H7 (cell line): ENCODE measurements around the gene ZNF282. TPM values are rescaled to one million over a fixed set of nuclear protein-coding genes. Genes with fewer than 3 reads are reported as not detected.
"Not testable (repeated sequence)": the region's sequence is repeated elsewhere in the genome, so short reads cannot be mapped to it uniquely, and the experiment has no call there.

Experiments
- DNase-seq: peaks from one replicate; pipeline ENCODE4 v3.0.0; 2012
- H3K27me3 ChIP-seq: 2 replicates; pipeline ENCODE4 v1.6.0; 2011; ENCODE audit warnings: mild to moderate bottlenecking, low read length; ENCODE audit not compliant: control insufficient read depth, insufficient read depth
- H3K36me3 ChIP-seq: replicated peaks from 2 replicates; pipeline ENCODE4 v1.5.1; 2011; ENCODE audit warnings: low read length; ENCODE audit not compliant: control insufficient read depth, insufficient read depth
- H3K4me3 ChIP-seq: 2 replicates; pipeline ENCODE4 v1.5.1; 2011; ENCODE audit warnings: low read depth, mild to moderate bottlenecking, control low read depth, low read length, moderate library complexity; ENCODE audit not compliant: insufficient read depth
- total RNA-seq: library from RNA; depleted of rRNA; stranded (reverse); fragments of >200 nt; shearing (Covaris generic); gene quantifications from 2 replicates; pipeline ENCODE4 v1.2.3, GENCODE V29; 2014

ZNF282 gene
- total RNA-seq, 1 experiment from 2014 or later: 32.8 TPM

DNA sequence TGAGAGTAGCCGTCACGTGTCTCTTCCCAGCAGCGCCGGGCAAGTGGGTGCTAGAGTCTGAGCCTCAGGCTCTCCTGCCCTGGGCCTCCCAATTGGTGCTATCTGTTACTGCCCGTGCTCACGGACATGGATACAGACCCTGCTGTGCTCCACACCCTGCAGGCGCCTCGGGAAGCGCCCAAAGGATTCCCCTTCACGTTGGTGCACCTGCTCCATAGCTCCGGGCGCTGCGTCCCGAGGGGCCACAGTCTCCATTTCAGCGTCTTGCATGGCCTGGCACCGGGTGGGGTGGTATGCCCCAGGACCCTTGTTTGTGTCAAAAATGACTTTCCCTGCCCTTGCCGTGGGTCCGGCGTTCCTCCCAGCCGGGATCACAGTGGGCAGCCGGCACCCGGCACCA is 30.3 kb downstream of the ZNF282 start:
- no peak for DNase-seq
- Histone ChIP-seq H3K4me3 (no peak overlapping the region), H3K27me3 (no peaks in the 10 kb centered on the region), H3K36me3 (peaks cover 9% of the 10 kb centered on the region; the same call in 1 of the 2 replicates)

- H3K36me3 ChIP-seq, DNase-seq, H3K4me3 ChIP-seq, H3K27me3 ChIP-seq: not testable (repeated sequence)
Measured at GRCh38 chr7:149226366-149226765, 31.0 kb downstream of the ZNF282 start.

GRCh38 chr7:149226840-149227494 is 31.6 kb downstream of the ZNF282 start:
- no peak overlapping the region for H3K4me3 ChIP-seq
- no peaks in the 10 kb centered on the region for H3K27me3 ChIP-seq
- H3K36me3 ChIP-seq: peaks cover 3% of the 10 kb centered on the region; the same call in 1 of the 2 replicates
- DNase-seq: no peak

DNA sequence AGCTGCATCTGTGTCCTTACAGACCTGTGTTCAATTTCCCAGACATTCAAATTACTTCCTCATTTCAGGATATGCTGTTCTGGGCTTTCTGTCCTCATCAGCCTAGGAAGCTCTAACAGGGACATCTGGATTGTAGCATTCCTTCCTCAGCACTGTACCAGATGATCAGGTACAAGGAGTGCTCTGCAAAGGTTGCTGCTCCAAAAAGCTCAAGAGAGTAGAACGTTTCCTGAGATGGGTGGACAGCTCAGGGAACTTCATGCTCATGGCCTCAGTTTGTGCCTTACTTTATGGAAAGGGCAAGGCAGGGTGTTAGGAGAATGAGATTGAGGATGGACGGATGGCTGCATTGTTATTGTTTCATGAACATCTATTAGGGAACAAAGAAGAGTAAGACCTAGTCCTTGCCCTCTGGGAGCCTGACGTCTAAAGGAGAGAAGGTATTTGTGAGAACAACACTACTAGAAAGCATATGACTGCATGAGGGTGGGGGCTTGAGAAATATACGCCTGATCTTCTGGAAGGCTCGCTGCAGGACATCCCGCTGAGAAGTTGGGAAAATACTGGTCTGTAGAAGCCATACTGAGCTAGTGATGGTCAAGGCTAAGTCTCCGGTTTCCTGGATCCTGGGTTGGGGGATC is 33.6 kb downstream of the ZNF282 start:
- no peak overlapping the region for H3K4me3 ChIP-seq
- peaks cover 1% of the 10 kb centered on the region; the same call in 1 of the 2 replicates for H3K36me3 ChIP-seq
- H3K27me3 ChIP-seq: no peaks in the 10 kb centered on the region
- DNase-seq: no peak

- Histone ChIP-seq H3K27me3 (no peaks in the 10 kb centered on the region), H3K36me3 (no peaks in the 10 kb centered on the region), H3K4me3 (no peak overlapping the region)
- no peak for DNase-seq
Measured at GRCh38 chr7:149229526-149229925, 34.2 kb downstream of the ZNF282 start.

- H3K4me3 ChIP-seq: no peak overlapping the region
- H3K36me3 ChIP-seq: no peaks in the 10 kb centered on the region
- DNase-seq: no peak
- no peaks in the 10 kb centered on the region for H3K27me3 ChIP-seq
Measured at GRCh38 chr7:149232362-149232761, 37.0 kb downstream of the ZNF282 start.

DNA sequence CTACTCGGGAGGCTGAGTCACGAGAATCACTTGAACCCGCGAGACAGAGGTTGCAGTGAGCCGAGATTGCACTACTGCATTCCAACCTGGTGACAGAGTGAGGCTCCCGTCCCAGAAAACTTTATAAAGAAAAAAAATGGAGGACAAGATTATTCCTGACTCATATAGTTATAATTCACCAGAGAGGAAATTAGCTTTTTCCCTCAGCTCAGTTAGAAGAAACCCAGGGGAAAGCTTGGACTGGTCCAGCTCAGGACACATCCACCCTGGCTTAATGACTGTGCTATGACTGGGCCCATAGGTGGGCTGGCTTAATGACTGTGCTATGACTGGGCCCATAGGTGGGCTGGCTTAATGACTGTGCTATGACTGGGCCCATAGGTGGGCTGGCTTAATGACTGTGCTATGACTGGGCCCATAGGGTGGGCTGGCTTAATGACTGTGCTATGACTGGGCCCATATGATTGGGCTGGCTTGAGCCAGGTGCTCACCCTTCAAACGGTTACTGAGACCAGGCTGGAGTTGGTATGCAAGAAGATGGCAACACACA is 38.4 kb downstream of the ZNF282 start:
- H3K36me3 ChIP-seq, DNase-seq, H3K27me3 ChIP-seq, H3K4me3 ChIP-seq: not testable (repeated sequence)

GRCh38 chr7:149237502-149237901 is 42.2 kb downstream of the ZNF282 start:
- H3K27me3 ChIP-seq: 0 out of 2 replicates have a peak, but pooled peaks cover 1% of the 10 kb centered on the region
- no peak for DNase-seq
- no peak overlapping the region for H3K4me3 ChIP-seq
- H3K36me3 ChIP-seq: no peaks in the 10 kb centered on the region; the same call in 1 of the 2 replicates

GRCh38 chr7:149238051-149238450 is 42.7 kb downstream of the ZNF282 start:
- Histone ChIP-seq H3K4me3 (no peak overlapping the region), H3K27me3 (0 out of 2 replicates have a peak, but pooled peaks cover 1% of the 10 kb centered on the region), H3K36me3 (no peaks in the 10 kb centered on the region; the same call in 1 of the 2 replicates)
- no peak for DNase-seq

GRCh38 chr7:149239345-149240143 is 44.2 kb downstream of the ZNF282 start, which contains the start of gene ZNF212:
Gene ZNF212, plus strand, starts transcription at chr7:149239651. Its CDS starts 128 bp downstream, at chr7:149239779.
- DNase-seq: peak; percentile 98
- H3K4me3 ChIP-seq: peak within 1 kb of the TSS; percentile 92
- H3K27me3 ChIP-seq: 0 out of 2 replicates have a peak, but pooled peaks cover 1% of the 10 kb centered on the region
- H3K36me3 ChIP-seq: no peaks in the 10 kb centered on the region; the same call in 1 of the 2 replicates

- no peak for DNase-seq
- no peaks in the 10 kb centered on the region; the same call in 1 of the 2 replicates for H3K36me3 ChIP-seq
- H3K27me3 ChIP-seq: 0 out of 2 replicates have a peak, but pooled peaks cover 1% of the 10 kb centered on the region
- H3K4me3 ChIP-seq: peak overlapping the region; percentile 92
Measured at GRCh38 chr7:149240637-149241036, 45.3 kb downstream of the ZNF282 start.

GRCh38 chr7:149241696-149242095 is 46.4 kb downstream of the ZNF282 start:
- Histone ChIP-seq H3K4me3 (no peak overlapping the region), H3K36me3 (no peaks in the 10 kb centered on the region; the same call in 1 of the 2 replicates), H3K27me3 (0 out of 2 replicates have a peak, but pooled peaks cover 1% of the 10 kb centered on the region)
- no peak for DNase-seq

- no peak overlapping the region for H3K4me3 ChIP-seq
- no peaks in the 10 kb centered on the region; the same call in 1 of the 2 replicates for H3K36me3 ChIP-seq
- no peak for DNase-seq
- H3K27me3 ChIP-seq: no peaks in the 10 kb centered on the region
Measured at GRCh38 chr7:149245244-149245643, 49.9 kb downstream of the ZNF282 start.

GRCh38 chr7:149245744-149246143 is 50.4 kb downstream of the ZNF282 start:
- no peak overlapping the region for H3K4me3 ChIP-seq

More at GRCh38 chr7:149245744-149246143, 50.4 kb downstream of the ZNF282 start:
- Histone ChIP-seq H3K36me3 (peaks cover 4% of the 10 kb centered on the region), H3K27me3 (no peaks in the 10 kb centered on the region)
- no peak for DNase-seq
